Activated T-helper 1 cell treated with anti-CD3 and anti-CD28 coated beads, Interleukin-12 subunit alpha, Interleukin-12 subunit beta, Interleukin-2, Interleukin-4 antibody, amounts not matched to agents 30 ng/mL and 10 ng/mL and 1 ng/mL, durations not matched to agents 14 hours and 24 hours and 36 hours (primary cell): ENCODE data around the gene C1orf115. TPM values are rescaled to one million over a fixed set of nuclear protein-coding genes. Genes with fewer than 3 reads are reported as not detected.
"Not testable (repeated sequence)": the region's sequence is repeated elsewhere in the genome, so short reads cannot be mapped to it uniquely, and the experiment has no call there.

ENCODE experiments used
- DNase-seq: peaks from one replicate; pipeline ENCODE4 v3.0.0; 2021; ENCODE audit warnings: low spot score
- H3K27ac Mint-ChIP-seq: one replicate; pipeline ENCODE4 v1.8.0; 2021; ENCODE audit warnings: mild to moderate bottlenecking, mixed read lengths
- H3K27me3 Mint-ChIP-seq: one replicate; pipeline ENCODE4 v1.8.0; 2022; ENCODE audit warnings: mild to moderate bottlenecking, moderate library complexity, mixed read lengths; ENCODE audit not compliant: insufficient read depth
- H3K36me3 Mint-ChIP-seq: one replicate; pipeline ENCODE4 v1.8.0; 2021; ENCODE audit warnings: low read depth, mixed read lengths
- H3K4me1 Mint-ChIP-seq: one replicate; pipeline ENCODE4 v1.8.0; 2021; ENCODE audit warnings: low read depth, mixed read lengths
- H3K4me3 Mint-ChIP-seq: one replicate; pipeline ENCODE4 v1.8.0; 2021; ENCODE audit warnings: mild to moderate bottlenecking, moderate library complexity, mixed read lengths
- H3K9me3 Mint-ChIP-seq: one replicate; pipeline ENCODE4 v1.8.0; 2021; ENCODE audit warnings: mixed read lengths
- intact Hi-C: fragments of 100-400 bp; cut with micrococcal nuclease; formaldehyde crosslinking; loops from one replicate; pipeline ENCODE4 v1.15.1; 2024
- total RNA-seq: library from RNA; stranded (reverse); gene quantifications from 2 replicates; pipeline ENCODE4 v1.2.3, GENCODE V29; 2022

C1orf115 gene
- total RNA-seq, 1 donor from 2014 or later = 0.05 TPM

GRCh38 chr1:220711056-220711809, 21.1 kb downstream of the C1orf115 start:
- Mint-ChIP-seq H3K36me3 (no peaks in the 10 kb centered on the region), H3K4me1 (no peaks in the 10 kb centered on the region), H3K4me3 (no peak overlapping the region), H3K27me3 (no peaks in the 10 kb centered on the region), H3K9me3 (no peaks in the 10 kb centered on the region), H3K27ac (no peak overlapping the region)
- intact Hi-C loops = no loop called here
- DNase-seq = no peak

- H3K36me3 Mint-ChIP-seq, intact Hi-C loops, H3K4me1 Mint-ChIP-seq, H3K27ac Mint-ChIP-seq, H3K4me3 Mint-ChIP-seq, DNase-seq, H3K27me3 Mint-ChIP-seq, H3K9me3 Mint-ChIP-seq: not testable (repeated sequence)
These were observed 25.8 kb downstream of the C1orf115 start for GRCh38 chr1:220715986-220716385.

GRCh38 chr1:220717800-220718640, 27.9 kb downstream of the C1orf115 start:
- Mint-ChIP-seq H3K9me3 (peaks cover 3% of the 10 kb centered on the region), H3K27ac (no peak overlapping the region), H3K4me1 (no peaks in the 10 kb centered on the region), H3K27me3 (peaks cover 6% of the 10 kb centered on the region), H3K4me3 (no peak overlapping the region), H3K36me3 (no peaks in the 10 kb centered on the region)
- DNase-seq = no peak
- intact Hi-C loops = no loop called here

- H3K36me3 Mint-ChIP-seq, H3K9me3 Mint-ChIP-seq, H3K4me1 Mint-ChIP-seq, H3K27ac Mint-ChIP-seq, H3K4me3 Mint-ChIP-seq, DNase-seq, intact Hi-C loops: not testable (repeated sequence)
- peaks cover 15% of the 10 kb centered on the region for H3K27me3 Mint-ChIP-seq
These were observed 31.1 kb downstream of the C1orf115 start for GRCh38 chr1:220721266-220721665.

GRCh38 chr1:220726634-220727033, 36.5 kb downstream of the C1orf115 start:
- intact Hi-C loops = no loop called here
- H3K4me1 Mint-ChIP-seq = no peaks in the 10 kb centered on the region
- no peak overlapping the region for H3K4me3 Mint-ChIP-seq
- H3K27ac Mint-ChIP-seq = no peak overlapping the region
- no peaks in the 10 kb centered on the region for H3K9me3 Mint-ChIP-seq
- no peaks in the 10 kb centered on the region for H3K36me3 Mint-ChIP-seq
- no peak for DNase-seq
- peaks cover 16% of the 10 kb centered on the region for H3K27me3 Mint-ChIP-seq

- Mint-ChIP-seq H3K4me1 (peaks cover 1% of the 10 kb centered on the region), H3K27me3 (peaks cover 21% of the 10 kb centered on the region), H3K4me3 (no peak overlapping the region), H3K36me3 (no peaks in the 10 kb centered on the region), H3K27ac (no peak overlapping the region), H3K9me3 (no peaks in the 10 kb centered on the region)
- intact Hi-C loops = no loop called here
- no peak for DNase-seq
These were observed 37.4 kb downstream of the C1orf115 start for GRCh38 chr1:220727519-220727918.

GRCh38 chr1:220730486-220730885, 40.3 kb downstream of the C1orf115 start:
- H3K4me3 Mint-ChIP-seq = no peak overlapping the region
- H3K27ac Mint-ChIP-seq = no peak overlapping the region
- H3K9me3 Mint-ChIP-seq = no peaks in the 10 kb centered on the region
- H3K27me3 Mint-ChIP-seq = peaks cover 19% of the 10 kb centered on the region
- intact Hi-C loops = loop anchor here (5.0 kb wide), 1 partner anchor 538 kb away; no protein-coding TSS in a partner anchor
- H3K36me3 Mint-ChIP-seq = no peaks in the 10 kb centered on the region
- DNase-seq = no peak
- H3K4me1 Mint-ChIP-seq = peaks cover 11% of the 10 kb centered on the region

- Mint-ChIP-seq H3K9me3 (no peaks in the 10 kb centered on the region), H3K4me1 (peaks cover 11% of the 10 kb centered on the region), H3K4me3 (no peak overlapping the region), H3K36me3 (no peaks in the 10 kb centered on the region), H3K27me3 (peaks cover 10% of the 10 kb centered on the region), H3K27ac (no peak overlapping the region)
- intact Hi-C loops = loop anchor here (5.0 kb wide), 1 partner anchor 540 kb away; no protein-coding TSS in a partner anchor
- no peak for DNase-seq
These were observed 42.0 kb downstream of the C1orf115 start for GRCh38 chr1:220732137-220732536.

GRCh38 chr1:220732621-220733020, 42.5 kb downstream of the C1orf115 start:
- no peaks in the 10 kb centered on the region for H3K9me3 Mint-ChIP-seq
- peaks cover 12% of the 10 kb centered on the region for H3K27me3 Mint-ChIP-seq
- no peak overlapping the region for H3K4me3 Mint-ChIP-seq
- H3K4me1 Mint-ChIP-seq = peaks cover 11% of the 10 kb centered on the region
- H3K27ac Mint-ChIP-seq = no peak overlapping the region
- no peaks in the 10 kb centered on the region for H3K36me3 Mint-ChIP-seq
- intact Hi-C loops = loop anchor here (1.0 to 5.0 kb wide), 2 partner anchors 42 to 540 kb away; partner anchors contain the start of gene C1orf115
- no peak for DNase-seq

- H3K9me3 Mint-ChIP-seq = no peaks in the 10 kb centered on the region
- peaks cover 11% of the 10 kb centered on the region for H3K4me1 Mint-ChIP-seq
- intact Hi-C loops = loop anchor here (1.0 to 5.0 kb wide), 2 partner anchors 43 to 541 kb away; partner anchors contain the start of gene C1orf115
- H3K4me3 Mint-ChIP-seq = no peak overlapping the region
- DNase-seq = peak; percentile 63
- H3K36me3 Mint-ChIP-seq = no peaks in the 10 kb centered on the region
- H3K27me3 Mint-ChIP-seq = peaks cover 12% of the 10 kb centered on the region
- no peak overlapping the region for H3K27ac Mint-ChIP-seq
These were observed 43.0 kb downstream of the C1orf115 start for GRCh38 chr1:220733086-220733601.

- intact Hi-C loops = loop anchor here (5.0 kb wide), 1 partner anchor 542 kb away; no protein-coding TSS in a partner anchor
- H3K27ac Mint-ChIP-seq = no peak overlapping the region
- H3K4me1 Mint-ChIP-seq = peaks cover 11% of the 10 kb centered on the region
- H3K27me3 Mint-ChIP-seq = peaks cover 12% of the 10 kb centered on the region
- DNase-seq = no peak
- H3K36me3 Mint-ChIP-seq = no peaks in the 10 kb centered on the region
- no peaks in the 10 kb centered on the region for H3K9me3 Mint-ChIP-seq
- H3K4me3 Mint-ChIP-seq = no peak overlapping the region
These were observed 44.6 kb downstream of the C1orf115 start for GRCh38 chr1:220734571-220735326.

GRCh38 chr1:220736283-220736682, 46.1 kb downstream of the C1orf115 start:
- intact Hi-C loops, H3K4me3 Mint-ChIP-seq, H3K27ac Mint-ChIP-seq, DNase-seq, H3K9me3 Mint-ChIP-seq, H3K36me3 Mint-ChIP-seq: not testable (repeated sequence)
- peaks cover 11% of the 10 kb centered on the region for H3K27me3 Mint-ChIP-seq
- peaks cover 11% of the 10 kb centered on the region for H3K4me1 Mint-ChIP-seq
